GM20000 (cell line): Measurements from ENCODE around the gene SYT11.
"Not testable (repeated sequence)": the region's sequence is repeated elsewhere in the genome, so short reads cannot be mapped to it uniquely, and the experiment has no call there.

ENCODE experiments used
- DNase-seq: peaks from one replicate; pipeline ENCODE4 v3.0.0; 2012; ENCODE audit warnings: low spot score
- CTCF ChIP-seq: IDR thresholded peaks from 2 replicates; pipeline ENCODE4 v1.5.1; 2012; ENCODE audit warnings: mild to moderate bottlenecking, control low read depth; ENCODE audit errors: extremely low read depth, missing control alignments

The SYT11 gene

GRCh38 chr1:155913969-155914757, 54.8 kb downstream of the SYT11 start:
- no peak for DNase-seq
- TF ChIP-seq CTCF, result no peak

- TF ChIP-seq CTCF, result no peak
- DNase-seq, result no peak
Observed at GRCh38 chr1:155918660-155919059, 59.3 kb downstream of the SYT11 start.

GRCh38 chr1:155919801-155920200, 60.4 kb downstream of the SYT11 start:
- no peak for DNase-seq
- no peak for TF ChIP-seq CTCF

- TF ChIP-seq CTCF, result no peak
- no peak for DNase-seq
Observed at GRCh38 chr1:155920717-155921116, 61.4 kb downstream of the SYT11 start.

- no peak for DNase-seq
- no peak for TF ChIP-seq CTCF
Observed at GRCh38 chr1:155925506-155925905, 66.1 kb downstream of the SYT11 start.

- TF ChIP-seq CTCF, result no peak
- DNase-seq, result no peak
Observed at GRCh38 chr1:155929057-155929456, 69.7 kb downstream of the SYT11 start.

- not testable (repeated sequence) for DNase-seq
Observed at GRCh38 chr1:155930725-155931124, 71.4 kb downstream of the SYT11 start.

GRCh38 chr1:155931332-155932038, 72.1 kb downstream of the SYT11 start:
- DNase-seq, result no peak
- TF ChIP-seq CTCF, result no peak
